ENCODE data around the gene CNPY3. TPM values are rescaled to one million over a fixed set of nuclear protein-coding genes. Genes with fewer than 3 reads are reported as not detected.

CNPY3 gene
- 38.3 and 44.8 TPM in 2 replicates for total RNA-seq

DNA sequence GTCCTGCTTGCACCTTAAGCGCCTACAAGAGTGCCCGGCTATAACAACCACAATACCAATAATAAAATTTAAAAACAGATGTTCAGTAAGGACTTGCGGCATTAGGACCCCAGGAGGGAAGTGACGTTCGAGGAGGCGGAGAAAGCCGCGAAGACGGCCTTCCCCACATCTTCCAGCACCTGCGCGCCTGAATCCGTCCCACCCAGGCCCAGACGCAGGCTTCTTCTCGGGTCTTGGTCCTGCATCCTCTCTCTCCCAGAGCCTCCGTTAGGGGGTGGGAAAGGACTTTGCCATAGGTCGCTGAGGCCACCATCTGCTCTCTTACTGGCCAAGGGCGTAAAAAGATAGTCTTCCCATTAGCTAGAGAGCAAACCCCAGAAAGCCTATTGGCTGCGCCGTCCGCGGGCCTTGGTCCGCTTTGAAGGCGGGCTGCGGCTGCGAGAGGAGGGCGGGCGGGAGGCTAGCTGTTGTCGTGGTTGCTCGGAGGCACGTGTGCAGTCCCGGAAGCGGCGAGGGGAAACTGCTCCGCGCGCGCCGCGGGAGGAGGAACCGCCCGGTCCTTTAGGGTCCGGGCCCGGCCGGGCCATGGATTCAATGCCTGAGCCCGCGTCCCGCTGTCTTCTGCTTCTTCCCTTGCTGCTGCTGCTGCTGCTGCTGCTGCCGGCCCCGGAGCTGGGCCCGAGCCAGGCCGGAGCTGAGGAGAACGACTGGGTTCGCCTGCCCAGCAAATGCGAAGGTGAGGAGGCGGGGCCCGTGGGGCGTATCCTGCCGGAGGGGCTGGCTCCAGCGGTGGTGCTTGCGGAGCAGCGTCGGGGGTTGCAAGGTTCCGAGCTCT lies at the start of gene CNPY3:
Gene CNPY3, plus strand, starts transcription at position 495 of the 835 bp plus-strand sequence. Its CDS starts 91 bp downstream, at position 586.

DNA sequence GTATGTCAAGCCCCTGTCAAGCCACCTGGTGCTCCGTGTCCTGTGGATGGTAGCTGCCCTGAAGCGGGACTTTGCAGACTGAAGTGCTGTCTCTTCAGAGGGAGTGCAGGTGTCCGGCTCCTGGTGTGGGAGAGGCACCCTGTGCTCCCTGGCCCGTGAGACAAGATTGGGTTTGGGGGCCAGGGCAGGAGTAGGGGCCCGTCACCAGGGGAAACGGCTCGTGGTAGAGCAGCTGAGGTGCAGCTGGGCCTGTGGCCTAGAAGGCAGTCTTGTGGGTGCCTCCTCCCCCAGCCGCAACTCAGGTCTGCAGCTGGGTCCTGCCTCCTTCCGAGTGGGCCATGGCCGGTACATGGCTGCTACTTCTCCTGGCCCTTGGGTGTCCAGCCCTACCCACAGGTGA lies 13.5 kb upstream of the CNPY3 start, which contains the start of gene PTCRA:
Gene PTCRA, plus strand, starts transcription at position 322 of the 400 bp plus-strand sequence. Its CDS starts 17 bp downstream, at position 339.

DNA sequence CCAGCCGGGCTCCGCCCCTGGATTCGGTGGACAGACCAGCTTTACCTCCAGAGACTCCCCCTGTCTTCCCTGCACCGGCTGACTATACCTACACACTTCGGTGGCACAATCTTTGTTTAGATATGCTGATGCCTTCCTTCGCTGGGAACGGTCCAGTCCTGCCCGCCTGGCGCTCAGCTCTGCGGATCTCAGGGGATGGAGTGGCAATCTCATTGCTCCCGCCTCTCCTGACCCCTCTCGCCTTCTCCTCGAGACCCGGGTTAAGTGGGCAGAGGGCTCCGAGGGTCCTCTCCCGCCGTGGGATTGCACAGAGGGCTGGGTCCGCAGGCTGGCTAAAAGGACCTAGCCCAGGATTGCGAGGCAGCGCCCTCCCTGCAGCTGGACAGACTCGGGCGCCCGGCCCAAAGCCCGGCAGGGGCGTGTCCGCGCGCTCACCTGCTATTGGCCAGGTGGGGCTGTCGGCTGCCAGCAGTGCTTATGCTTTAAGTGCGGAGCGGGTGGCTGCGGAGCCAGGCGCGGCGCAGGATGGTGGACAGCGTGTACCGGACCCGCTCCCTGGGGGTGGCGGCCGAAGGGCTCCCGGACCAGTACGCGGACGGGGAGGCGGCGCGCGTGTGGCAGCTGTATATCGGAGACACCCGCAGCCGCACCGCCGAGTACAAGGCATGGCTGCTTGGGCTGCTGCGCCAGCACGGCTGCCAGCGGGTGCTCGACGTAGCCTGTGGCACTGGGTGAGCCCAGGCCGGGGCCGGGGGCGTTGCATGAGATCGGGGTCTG lies 31.2 kb downstream of the CNPY3 start, which contains the start of gene GNMT:
Gene GNMT, plus strand, starts transcription at position 512 of the 777 bp plus-strand sequence. Its CDS starts 14 bp downstream, at position 526.

DNA sequence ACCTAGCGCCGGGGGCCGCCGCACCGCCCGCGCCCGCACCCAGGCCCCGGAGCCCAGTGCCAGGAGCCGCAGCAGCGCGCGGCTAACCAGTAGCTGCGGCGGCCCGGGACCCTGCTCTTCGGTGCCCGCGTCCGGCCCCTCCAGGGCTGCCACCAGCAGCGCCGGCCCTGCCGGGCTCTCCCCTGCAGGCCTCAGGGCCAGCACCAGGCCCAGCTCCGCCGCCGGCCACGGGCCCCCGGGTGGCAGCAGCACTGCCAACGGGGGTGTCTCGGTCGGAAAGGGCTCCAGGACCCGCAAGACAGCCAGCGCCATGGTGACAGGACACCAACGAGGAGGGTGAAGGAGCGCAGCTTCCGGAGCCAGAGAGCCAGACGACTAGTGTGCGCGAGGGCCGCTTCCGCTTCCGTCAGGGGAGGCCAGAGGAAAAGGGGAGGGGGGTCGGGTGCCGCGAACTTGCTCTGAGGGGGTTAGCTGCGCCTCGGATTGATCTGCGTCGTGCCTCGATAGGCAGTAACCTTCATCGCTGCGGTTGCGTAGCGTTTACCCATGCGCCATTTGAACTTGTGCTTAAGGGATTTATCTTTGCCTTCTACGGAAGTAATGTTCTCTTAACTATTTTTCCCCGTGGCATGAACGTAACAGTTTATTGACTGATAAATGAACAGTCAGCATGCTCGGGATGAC lies 49.7 kb downstream of the CNPY3 start, which contains the start of gene PEX6:
Gene PEX6, minus strand, starts transcription at position 343 of the 684 bp plus-strand sequence. Its CDS starts 31 bp downstream, at position 312.

DNA sequence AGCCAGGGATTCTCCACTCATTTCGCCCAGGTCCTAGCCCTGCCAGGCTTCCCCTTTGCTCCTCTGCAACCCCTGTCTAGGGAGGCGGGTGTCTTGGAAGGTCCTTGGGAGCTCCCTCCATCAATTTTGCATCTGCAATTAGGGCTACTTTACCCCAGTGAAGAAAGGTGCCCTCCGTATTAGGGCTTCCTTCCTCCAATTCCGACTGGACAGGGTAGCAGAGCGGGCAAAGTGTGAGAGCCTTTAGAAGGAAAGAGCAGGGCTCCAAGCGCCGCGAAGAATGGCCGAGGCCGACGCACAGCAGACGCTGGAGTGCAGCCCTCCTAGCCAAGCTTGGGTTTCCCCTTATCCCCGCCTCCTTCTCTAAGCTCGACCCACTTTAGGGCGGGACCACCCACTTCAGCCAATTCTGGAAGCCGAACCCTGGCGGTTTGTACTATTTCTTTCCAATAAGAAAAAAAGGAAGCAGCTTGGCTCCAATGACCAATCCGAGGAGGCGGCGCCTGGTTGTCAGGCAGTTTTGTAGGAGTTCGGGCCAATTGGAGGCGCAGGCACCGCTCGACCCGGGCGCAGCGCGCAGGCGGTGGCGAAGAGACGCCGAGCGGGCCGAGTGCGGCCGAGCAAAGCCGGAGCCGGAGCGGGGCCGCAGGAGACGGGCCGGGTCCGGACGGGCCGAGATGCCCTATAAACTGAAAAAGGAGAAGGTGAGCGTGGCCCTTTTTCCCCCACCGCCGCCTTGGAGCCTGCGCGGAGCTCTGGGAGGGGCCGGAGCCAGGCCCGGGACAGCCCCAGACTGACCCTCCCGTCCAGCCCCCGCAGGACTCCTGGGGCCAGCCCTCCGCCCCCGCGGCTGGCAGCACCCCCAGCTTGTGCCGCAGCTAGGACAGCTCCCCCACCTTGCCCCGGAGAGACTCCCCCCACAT lies 55.0 kb downstream of the CNPY3 start, which contains the start of gene PPP2R5D:
Gene PPP2R5D, plus strand, starts transcription at position 570 of the 923 bp plus-strand sequence. Its CDS starts 108 bp downstream, at position 678.

Other genes starting within 250 kb of the CNPY3 start
- 0.58 and 0.85 TPM in 2 replicates for gene PRPH2, start 206.9 kb upstream of the CNPY3 start, total RNA-seq
- gene TBCC, start 183.4 kb upstream of the CNPY3 start, total RNA-seq, result 29.9 and 42.6 TPM in 2 replicates
- 2.9 and 5.4 TPM in 2 replicates for gene BICRAL, start 147.4 kb upstream of the CNPY3 start, total RNA-seq
- gene RPL7L1, start 49.9 kb upstream of the CNPY3 start, total RNA-seq, result 162 and 174 TPM in 2 replicates
- 0.19 TPM in 1 of 2 replicates, not detected in the other for gene PTCRA, start 13.4 kb upstream of the CNPY3 start, total RNA-seq
- 0.19 TPM in 1 of 2 replicates, not detected in the other for gene GNMT, start 31.3 kb downstream of the CNPY3 start, total RNA-seq
- gene PEX6, start 49.7 kb downstream of the CNPY3 start, total RNA-seq, result 25.9 and 46.8 TPM in 2 replicates
- 39.7 and 47.4 TPM in 2 replicates for gene PPP2R5D, start 55.1 kb downstream of the CNPY3 start, total RNA-seq
- gene MEA1, start 84.5 kb downstream of the CNPY3 start, total RNA-seq, result 65.1 and 125 TPM in 2 replicates
- 64.8 and 107 TPM in 2 replicates for gene KLHDC3, start 84.8 kb downstream of the CNPY3 start, total RNA-seq
- 64.3 and 147 TPM in 2 replicates for gene RRP36, start 92.1 kb downstream of the CNPY3 start, total RNA-seq
- gene CUL7, start 124.4 kb downstream of the CNPY3 start, total RNA-seq, result 41.0 and 52.4 TPM in 2 replicates
- 15.2 and 32.8 TPM in 2 replicates for gene MRPL2, start 130.0 kb downstream of the CNPY3 start, total RNA-seq
- 11.5 and 19.4 TPM in 2 replicates for gene KLC4, start 130.2 kb downstream of the CNPY3 start, total RNA-seq
- gene PTK7, start 146.8 kb downstream of the CNPY3 start, total RNA-seq, result 47.0 and 107 TPM in 2 replicates
- 16.1 and 23.4 TPM in 2 replicates for gene SRF, start 241.8 kb downstream of the CNPY3 start, total RNA-seq

Data from regular cardiac myocyte (primary cell).